Measurements from ENCODE around the gene NPW.

The NPW gene

GRCh38 chr16:2056077-2056476 is 36.5 kb downstream of the NPW start:
- FAIRE-seq, result no peak

GRCh38 chr16:2056681-2057407 is 37.3 kb downstream of the NPW start:
- FAIRE-seq, result no peak

GRCh38 chr16:2057438-2057837 is 37.9 kb downstream of the NPW start:
- FAIRE-seq, result no peak

- no peak for FAIRE-seq
Observed at GRCh38 chr16:2058420-2058819, 38.8 kb downstream of the NPW start.

- FAIRE-seq, result no peak
Observed at GRCh38 chr16:2058872-2059271, 39.3 kb downstream of the NPW start.

- no peak for FAIRE-seq
Observed at GRCh38 chr16:2060346-2060745, 40.8 kb downstream of the NPW start.

GRCh38 chr16:2061023-2061422 is 41.4 kb downstream of the NPW start:
- no peak for FAIRE-seq

- FAIRE-seq, result no peak
Observed at GRCh38 chr16:2061526-2061925, 41.9 kb downstream of the NPW start.

GRCh38 chr16:2062801-2063200 is 43.2 kb downstream of the NPW start:
- no peak for FAIRE-seq

- FAIRE-seq, result no peak
Observed at GRCh38 chr16:2063861-2064260, 44.3 kb downstream of the NPW start.

GRCh38 chr16:2064368-2064945 is 44.9 kb downstream of the NPW start:
- no peak for FAIRE-seq

GRCh38 chr16:2066139-2066538 is 46.6 kb downstream of the NPW start:
- FAIRE-seq, result no peak
